Stomach (tissue), 9 donors: ENCODE data around the gene NCOA3. TPM values are rescaled to one million over a fixed set of nuclear protein-coding genes. Genes with fewer than 3 reads are reported as not detected.

Experiments used
- DNase-seq, 2 donors: peaks; one replicate each; pipeline versions ENCODE4 v3.0.0 to v3.0.0-alpha.2; 2013 to 2019
- H3K27ac ChIP-seq, 5 donors: fragments of 200-600 bp in 4 of 5; sonication (generic) in 4 of 5; one replicate each; pipeline ENCODE4 v1.5.1; 2013 to 2019; ENCODE audit warnings: mild to moderate bottlenecking in 1 of 5, moderate library complexity in 1 of 5
- H3K27me3 ChIP-seq, 3 donors: fragments of 200-600 bp; sonication (generic); one replicate each; pipeline ENCODE4 v1.5.1; 2017 to 2019; ENCODE audit warnings: mixed run types in 1 of 3
- H3K36me3 ChIP-seq, 4 donors: fragments of 200-600 bp; sonication (generic); 1 replicate in 3 of 4; 2 replicates in 1 of 4; pipeline ENCODE4 v1.5.1; 2016 to 2019
- H3K4me1 ChIP-seq, 4 donors: fragments of 200-600 bp; sonication (generic); one replicate each; pipeline ENCODE4 v1.5.1; 2016 to 2019
- H3K4me3 ChIP-seq, 4 donors: fragments of 200-600 bp; sonication (generic) in 3 of 4; one replicate each; pipeline ENCODE4 v1.5.1; 2016 to 2019; ENCODE audit warnings: mild to moderate bottlenecking in 1 of 4
- H3K9me3 ChIP-seq, 4 donors: fragments of 200-600 bp; sonication (generic); one replicate each; pipeline ENCODE4 v1.5.1; 2016 to 2019
- EP300 ChIP-seq: sonication (generic); formaldehyde crosslinking; IDR thresholded peaks from one replicate; pipeline ENCODE4 v1.6.1; 2017; ENCODE audit warnings: antibody characterized with exemption
- POLR2A ChIP-seq, 4 donors: fragments of 450-650 bp; IDR thresholded peaks; one replicate each; pipeline ENCODE4 v1.6.1; 2016; ENCODE audit warnings: antibody characterized with exemption in 4 of 4, control low read depth in 2 of 4, mild to moderate bottlenecking in 1 of 4, moderate library complexity in 1 of 4
- POLR2AphosphoS5 ChIP-seq, 3 donors: sonication (generic); formaldehyde crosslinking; IDR thresholded peaks; one replicate each; pipeline ENCODE4 v1.6.1; 2016; ENCODE audit warnings: antibody characterized with exemption in 3 of 3
- WGBS, 5 donors: extraction: QIAGEN DNeasy Blood & Tissue Kit in 3 of 5; methylation state at CpG; one replicate each; pipeline versions ENCODE4 v1.1.5 to v1.1.7; 2013 to 2018; 5-methylcytosine and 5-hydroxymethylcytosine counted together
- intact Hi-C: fragments of 100-400 bp; cut with DNase I; formaldehyde crosslinking; loops from one replicate; pipeline ENCODE4 v1.15.1; 2023; ENCODE audit warnings: low total_unique reads
- polyA plus RNA-seq, 3 donors: library from polyadenylated mRNA; stranded (reverse); fragments of 200-250 nt; gene quantifications; one replicate each; pipeline ENCODE4 v1.2.3, GENCODE V29; 2013
- total RNA-seq, 5 donors: library from RNA; depleted of rRNA; stranded (reverse); fragments of >200 nt; gene quantifications; one replicate each; pipeline versions ENCODE4 v1.1.0 to v1.2.3, GENCODE V29; 2014 to 2016
- TF ChIP-seq, protein P1 (sequence below), 7 experiments: fragments of 450-650 bp in 4 of 7; fragments of 200-600 bp in 3 of 7; sonication (generic) in 3 of 7; IDR thresholded peaks; one replicate each; pipeline ENCODE4 v1.5.1; 2016 to 2019; ENCODE audit warnings: antibody characterized with exemption in 7 of 7, control low read depth in 2 of 7, mild to moderate bottlenecking in 1 of 7
- donor health status: healthy with polysubstance abuse.
- donor health status: Bipolar disorder and iron deficiency.
- donor health status: healthy.

Gene NCOA3
- total and polyA plus RNA-seq, 8 donors = 4.1 to 60.8 (median 16.3) TPM

GRCh38 chr20:47609001-47609400 lies 107.3 kb downstream of the NCOA3 start:
- TF ChIP-seq, protein P1, sequence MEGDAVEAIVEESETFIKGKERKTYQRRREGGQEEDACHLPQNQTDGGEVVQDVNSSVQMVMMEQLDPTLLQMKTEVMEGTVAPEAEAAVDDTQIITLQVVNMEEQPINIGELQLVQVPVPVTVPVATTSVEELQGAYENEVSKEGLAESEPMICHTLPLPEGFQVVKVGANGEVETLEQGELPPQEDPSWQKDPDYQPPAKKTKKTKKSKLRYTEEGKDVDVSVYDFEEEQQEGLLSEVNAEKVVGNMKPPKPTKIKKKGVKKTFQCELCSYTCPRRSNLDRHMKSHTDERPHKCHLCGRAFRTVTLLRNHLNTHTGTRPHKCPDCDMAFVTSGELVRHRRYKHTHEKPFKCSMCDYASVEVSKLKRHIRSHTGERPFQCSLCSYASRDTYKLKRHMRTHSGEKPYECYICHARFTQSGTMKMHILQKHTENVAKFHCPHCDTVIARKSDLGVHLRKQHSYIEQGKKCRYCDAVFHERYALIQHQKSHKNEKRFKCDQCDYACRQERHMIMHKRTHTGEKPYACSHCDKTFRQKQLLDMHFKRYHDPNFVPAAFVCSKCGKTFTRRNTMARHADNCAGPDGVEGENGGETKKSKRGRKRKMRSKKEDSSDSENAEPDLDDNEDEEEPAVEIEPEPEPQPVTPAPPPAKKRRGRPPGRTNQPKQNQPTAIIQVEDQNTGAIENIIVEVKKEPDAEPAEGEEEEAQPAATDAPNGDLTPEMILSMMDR (IDR thresholded peaks at IDR 0.05) = no peak
- no peak for TF ChIP-seq POLR2AphosphoS5 (IDR thresholded peaks at IDR 0.05)
- no peak for TF ChIP-seq EP300
- no peak for TF ChIP-seq POLR2A (IDR thresholded peaks at IDR 0.05)
- DNase-seq = no peak
- Histone ChIP-seq H3K4me3 (no peak overlapping the region), H3K36me3 (peaks cover 0 to 3% (median 0%) of the 10 kb centered on the region in 4 donors), H3K4me1 (peaks cover 3 to 31% (median 11%) of the 10 kb centered on the region in 4 donors), H3K27ac (no peak overlapping the region), H3K9me3 (no peaks in the 10 kb centered on the region), H3K27me3 (no peaks in the 10 kb centered on the region)
- intact Hi-C loops = no loop called here
- 81 to 93% (median 88%) methylated on average over 5 of the region's 5 CpGs for WGBS, 5 donors

GRCh38 chr20:47610247-47610944 lies 108.7 kb downstream of the NCOA3 start:
- Histone ChIP-seq H3K36me3 (peaks cover 0 to 3% (median 0%) of the 10 kb centered on the region in 4 donors), H3K27me3 (no peaks in the 10 kb centered on the region), H3K4me3 (no peak overlapping the region), H3K4me1 (peaks cover 3 to 29% (median 11%) of the 10 kb centered on the region in 4 donors), H3K9me3 (no peaks in the 10 kb centered on the region), H3K27ac (peak overlapping the region; percentile 4 to 52 (median 31))
- 62 to 74% (median 72%) methylated on average over 6 of the region's 6 CpGs for WGBS, 5 donors
- no peak for TF ChIP-seq POLR2AphosphoS5 (IDR thresholded peaks at IDR 0.05)
- TF ChIP-seq EP300 = no peak
- TF ChIP-seq, protein P1 (IDR thresholded peaks at IDR 0.05) = no peak
- no peak for TF ChIP-seq POLR2A (IDR thresholded peaks at IDR 0.05)
- intact Hi-C loops = no loop called here
- DNase-seq = peak; percentile 53 to 81

- intact Hi-C loops = no loop called here
- no peak overlapping the region for H3K4me3 ChIP-seq
- peaks cover under 1 to 24% (median 11%) of the 10 kb centered on the region in 4 donors for H3K4me1 ChIP-seq
- no peaks in the 10 kb centered on the region for H3K27me3 ChIP-seq
- no peak for DNase-seq
- peaks cover 0 to 3% (median 0%) of the 10 kb centered on the region in 4 donors for H3K36me3 ChIP-seq
- no peak overlapping the region for H3K27ac ChIP-seq
- no peak for TF ChIP-seq EP300
- TF ChIP-seq POLR2A (IDR thresholded peaks at IDR 0.05) = no peak
- TF ChIP-seq, protein P1 (IDR thresholded peaks at IDR 0.05) = no peak
- TF ChIP-seq POLR2AphosphoS5 (IDR thresholded peaks at IDR 0.05) = no peak
- H3K9me3 ChIP-seq = no peaks in the 10 kb centered on the region
Measured at GRCh38 chr20:47610945-47611250, 109.2 kb downstream of the NCOA3 start.

DNA sequence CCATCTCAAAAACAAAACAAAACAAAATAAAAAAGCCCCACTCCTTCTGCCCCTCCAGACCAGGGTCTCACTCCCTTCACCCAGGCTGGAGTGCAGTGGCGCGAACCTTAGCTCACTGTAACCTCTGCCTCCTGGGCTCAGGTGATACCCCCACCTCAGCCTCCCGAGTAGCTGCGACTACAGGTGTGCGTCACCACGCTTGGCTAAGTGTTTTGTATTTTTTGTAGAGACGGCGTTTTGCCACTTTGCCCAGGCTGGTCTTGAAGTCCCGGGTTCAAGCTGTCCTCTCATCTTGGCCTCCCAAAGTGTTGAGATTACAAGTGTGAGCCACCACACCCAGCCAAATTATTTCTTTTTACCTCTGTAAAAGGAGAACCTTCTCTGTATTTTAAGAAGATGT lies 110.1 kb downstream of the NCOA3 start:
- Histone ChIP-seq H3K9me3 (no peaks in the 10 kb centered on the region), H3K4me3 (no peak overlapping the region), H3K27me3 (no peaks in the 10 kb centered on the region), H3K4me1 (peaks cover 0 to 16% (median 11%) of the 10 kb centered on the region in 4 donors), H3K36me3 (no peaks in the 10 kb centered on the region), H3K27ac (no peak overlapping the region)
- no peak for TF ChIP-seq POLR2AphosphoS5 (IDR thresholded peaks at IDR 0.05)
- TF ChIP-seq, protein P1 (IDR thresholded peaks at IDR 0.05) = no peak
- no peak for TF ChIP-seq EP300
- TF ChIP-seq POLR2A (IDR thresholded peaks at IDR 0.05) = no peak
- intact Hi-C loops = no loop called here
- no peak for DNase-seq
- 98 to 99% (median 98%) methylated on average over 9 of the region's 9 CpGs for WGBS, 5 donors
